NCI-H1694 (cell line): Measurements from ENCODE around the gene DRD2.
A peak's percentile ranks its signal among the peaks of the same experiment; 100 is the strongest.

Experiments
- DNase-seq: peaks from one replicate; lab custom pipeline; 2025; lab: John Stamatoyannopoulos, UW

Gene DRD2

GRCh38 chr11:113444502-113445123, 30.6 kb downstream of the DRD2 start:
- DNase-seq: peak; percentile 46

- DNase-seq: no peak
Observed at GRCh38 chr11:113440816-113441215, 34.4 kb downstream of the DRD2 start.

- DNase-seq: no peak
Observed at GRCh38 chr11:113436672-113437252, 38.4 kb downstream of the DRD2 start.

GRCh38 chr11:113435190-113435968, 39.8 kb downstream of the DRD2 start:
- DNase-seq: no peak

GRCh38 chr11:113431746-113432145, 43.5 kb downstream of the DRD2 start:
- DNase-seq: no peak

- no peak for DNase-seq
Observed at GRCh38 chr11:113426686-113427085, 48.5 kb downstream of the DRD2 start.

- DNase-seq: no peak
Observed at GRCh38 chr11:113420808-113421207, 54.4 kb downstream of the DRD2 start.

- DNase-seq: peak; percentile 69
Observed at GRCh38 chr11:113419454-113420003, 55.7 kb downstream of the DRD2 start.

GRCh38 chr11:113417428-113417827, 57.8 kb downstream of the DRD2 start:
- no peak for DNase-seq

GRCh38 chr11:113415343-113415742, 59.9 kb downstream of the DRD2 start:
- DNase-seq: no peak

- no peak for DNase-seq
Observed at GRCh38 chr11:113412675-113413074, 62.5 kb downstream of the DRD2 start.

- DNase-seq: no peak
Observed at GRCh38 chr11:113411536-113411935, 63.7 kb downstream of the DRD2 start.

- no peak for DNase-seq
Observed at GRCh38 chr11:113410414-113411135, 64.6 kb downstream of the DRD2 start.

GRCh38 chr11:113409526-113409925, 65.7 kb downstream of the DRD2 start:
- no peak for DNase-seq

- DNase-seq: no peak
Observed at GRCh38 chr11:113408887-113409286, 66.3 kb downstream of the DRD2 start.

- DNase-seq: no peak
Observed at GRCh38 chr11:113408206-113408605, 67.0 kb downstream of the DRD2 start.

GRCh38 chr11:113407163-113407562, 68.0 kb downstream of the DRD2 start:
- DNase-seq: no peak

- no peak for DNase-seq
Observed at GRCh38 chr11:113405724-113406478, 69.3 kb downstream of the DRD2 start.

- no peak for DNase-seq
Observed at GRCh38 chr11:113404859-113405430, 70.3 kb downstream of the DRD2 start.

- peak; percentile 69 for DNase-seq
Observed at GRCh38 chr11:113401718-113402117, 73.5 kb downstream of the DRD2 start.

GRCh38 chr11:113400631-113401230, 74.5 kb downstream of the DRD2 start:
- DNase-seq: no peak
